Heart left ventricle (tissue), 13 donors: ENCODE results near the gene MMP24.

ENCODE experiments used
- CTCF ChIP-seq, 12 donors: fragments of 200-600 bp; sonication (generic) in 4 of 12; IDR thresholded peaks; one replicate each; pipeline versions ENCODE4 v1.5.0 to v1.8.0; 2018 to 2022; ENCODE audit warnings: antibody characterized with exemption in 12 of 12, mild to moderate bottlenecking in 5 of 12
- POLR2A ChIP-seq, 2 donors: fragments of 450-650 bp; IDR thresholded peaks; one replicate each; pipeline ENCODE4 v1.6.1; 2017; ENCODE audit warnings: antibody characterized with exemption in 2 of 2, mild to moderate bottlenecking in 2 of 2, moderate library complexity in 2 of 2
- donor health status: ischemic (EF 13 %, LVEDD 7.1; RV severe dilation, severe dysfunction).
- donor health status: DM: no; HTN: yes; CAD: no.
- donor health status: DM: no; HTN: no; CAD: no.
- donor health status: ischemic (EF 25% LVEDD 6.9; RV normal size, moderate dysfunction).
- donor health status: ischemic (EF 25% LVEDD 5.7; RV mildly dilated, moderate dysfunction).
- donor health status: ischemic (EF 35%, LVEDD 5.7; RV mildly dilated, moderate dysfunction).
- donor health status: nonischemic (EF 11% LVEDD 7.7; RV severe dilation, severe dysfunction).
- donor health status: DM: yes; HTN: yes; CAD: no.
- donor health status: PGD.
- donor health status: ischemic (EF 29% LVEDD 5.4; RV normal size, mild dysfunction).
- donor health status: nonischemic (EF 23%, LVEDD 6.1; RV moderate dilation, normal function).

GRCh38 chr20:35316086-35316485, 89.6 kb downstream of the MMP24 start:
- TF ChIP-seq CTCF (IDR thresholded peaks at IDR 0.05) = no peak
- TF ChIP-seq POLR2A (IDR thresholded peaks at IDR 0.05) = no peak
